GM21526 (cell line): ENCODE results near the gene HEBP1.
"Not testable (repeated sequence)": the region's sequence is repeated elsewhere in the genome, so short reads cannot be mapped to it uniquely, and the experiment has no call there.

ENCODE experiments used
- ATAC-seq: cut with Tn5 transposase; IDR thresholded peaks from one replicate; pipeline ENCODE4 v1.9.1; 2021; ENCODE audit warnings: moderate library complexity; ENCODE audit not compliant: unreplicated experiment, low FRiP score

HEBP1 gene

GRCh38 chr12:12999959-13000615, at the start of gene HEBP1:
TSS of gene HEBP1 (minus strand) at chr12:13000265. CDS start at chr12:13000114, 151 bp downstream.
- peak; percentile 77 for ATAC-seq

GRCh38 chr12:13049816-13050215, 49.8 kb upstream of the HEBP1 start:
- no peak for ATAC-seq

- no peak for ATAC-seq
Observed at GRCh38 chr12:13046964-13047363, 46.9 kb upstream of the HEBP1 start.

- ATAC-seq = no peak
Observed at GRCh38 chr12:13045816-13046215, 45.8 kb upstream of the HEBP1 start.

GRCh38 chr12:13044906-13045299, 44.8 kb upstream of the HEBP1 start:
- no peak for ATAC-seq

- ATAC-seq = peak; percentile 80
Observed at GRCh38 chr12:13044002-13044905, 44.2 kb upstream of the HEBP1 start, which contains the start of gene FAM234B. TSS of gene FAM234B (plus strand) at chr12:13044381. CDS start at chr12:13044404, 23 bp downstream.

GRCh38 chr12:13042666-13043230, 42.7 kb upstream of the HEBP1 start:
- ATAC-seq = no peak

- ATAC-seq = no peak
Observed at GRCh38 chr12:13041224-13041623, 41.2 kb upstream of the HEBP1 start.

GRCh38 chr12:13039328-13039956, 39.4 kb upstream of the HEBP1 start:
- ATAC-seq = no peak

GRCh38 chr12:13038491-13039161, 38.6 kb upstream of the HEBP1 start:
- no peak for ATAC-seq

GRCh38 chr12:13036881-13037280, 36.8 kb upstream of the HEBP1 start:
- no peak for ATAC-seq

GRCh38 chr12:13035335-13035734, 35.3 kb upstream of the HEBP1 start:
- not testable (repeated sequence) for ATAC-seq

GRCh38 chr12:13033476-13033875, 33.4 kb upstream of the HEBP1 start:
- ATAC-seq = no peak

GRCh38 chr12:13032164-13032563, 32.1 kb upstream of the HEBP1 start:
- ATAC-seq = no peak

- ATAC-seq = no peak
Observed at GRCh38 chr12:13030541-13031291, 30.7 kb upstream of the HEBP1 start.

GRCh38 chr12:13028825-13029570, 28.9 kb upstream of the HEBP1 start:
- no peak for ATAC-seq

- no peak for ATAC-seq
Observed at GRCh38 chr12:13027508-13027907, 27.4 kb upstream of the HEBP1 start.

- no peak for ATAC-seq
Observed at GRCh38 chr12:13027032-13027431, 27.0 kb upstream of the HEBP1 start.

- ATAC-seq = no peak
Observed at GRCh38 chr12:13026286-13026685, 26.2 kb upstream of the HEBP1 start.
